Measurements from ENCODE around the gene PLAAT1. TPM values are rescaled to one million over a fixed set of nuclear protein-coding genes. Genes with fewer than 3 reads are reported as not detected.

The PLAAT1 gene
- total and polyA plus RNA-seq, 10 of the 15 experiments (the other 5 are each of a cell fraction or from before 2014, with no cell fraction given): not detected

GRCh38 chr3:193295985-193296384 lies 55.0 kb downstream of the PLAAT1 start:
- POLR2A ChIA-PET: no interaction called here
- ATAC-seq (no peak), DNase-seq (ENCODE audit: low read depth, low spot score) (no peak), FAIRE-seq (no peak)
- Histone ChIP-seq H3K9me3 (replicated peaks; ENCODE audit: control insufficient read depth, insufficient read depth, low read length) (no peaks in the 10 kb centered on the region), H3K4me1 (ENCODE audit: control insufficient read depth, insufficient read depth, low read length) (no peaks in the 10 kb centered on the region), H2AFZ (ENCODE audit: control insufficient read depth, low read depth, low read length) (no peak overlapping the region), H3K27me3 (replicated peaks in 1 of 2; ENCODE audit: control insufficient read depth in 2 of 2, insufficient read depth in 2 of 2, low read length in 1 of 2) (no peaks in the 10 kb centered on the region; a peak in 1 of 4 replicates), H3K27ac (ENCODE audit: control insufficient read depth, insufficient read depth) (no peak overlapping the region), H3K79me2 (ENCODE audit: control insufficient read depth, insufficient read depth, low read length) (no peaks in the 10 kb centered on the region), H3K36me3 (ENCODE audit: control insufficient read depth in 2 of 2, insufficient read depth in 2 of 2, low read length in 1 of 2) (no peaks in the 10 kb centered on the region), H4K20me1 (ENCODE audit: control insufficient read depth, insufficient read depth) (no peaks in the 10 kb centered on the region), H3K4me2 (ENCODE audit: control insufficient read depth, insufficient read depth) (no peak overlapping the region), H3K4me3 (no peak overlapping the region), H3K9ac (ENCODE audit: control insufficient read depth, insufficient read depth, low read length) (no peak overlapping the region)
- in situ Hi-C loops (cut with MboI): no loop called here
- 0% methylated on average over 2 of the region's 2 CpGs for WGBS (ENCODE audit: insufficient coverage, insufficient replicate concordance, low lambda C conversion rate, missing lambda C conversion rate)
- SMC1A ChIA-PET (ENCODE audit: uncharacterized antibody, unreplicated experiment): no interaction called here
- CTCF ChIA-PET: no interaction called here
- intact Hi-C loops (cut with micrococcal nuclease; ENCODE audit: unreplicated experiment): loop anchor here (10.0 kb wide), 1 partner anchor 429 kb away; no protein-coding TSS in a partner anchor
- RAD21 ChIA-PET (ENCODE audit: unreplicated experiment): no interaction called here
- BruUV-seq (replicated peaks): no TSS peak
- no peak for TF ChIP-seq SUPT20H (IDR thresholded peaks at IDR 0.05; ENCODE audit: borderline replicate concordance, control insufficient read depth, low read depth, low read length)
- no peak for TF ChIP-seq SMAD5 (IDR thresholded peaks at IDR 0.05; ENCODE audit: low read depth)
- no peak for TF ChIP-seq ZBTB40 (IDR thresholded peaks at IDR 0.05; ENCODE audit: borderline replicate concordance)
- TF ChIP-seq RUNX3 (IDR thresholded peaks at IDR 0.05; ENCODE audit: low read length): no peak
- no peak for TF ChIP-seq JUNB (IDR thresholded peaks at IDR 0.05)
- no peak for TF ChIP-seq ZNF687 (IDR thresholded peaks at IDR 0.05)
- TF ChIP-seq NFYA (IDR thresholded peaks at IDR 0.05; ENCODE audit: borderline replicate concordance, low read depth, low read length): no peak
- no peak for TF ChIP-seq SPI1 (IDR thresholded peaks at IDR 0.05; ENCODE audit: borderline replicate concordance, insufficient read depth, low read depth, low read length)
- TF ChIP-seq BCL11A (IDR thresholded peaks at IDR 0.05; ENCODE audit: low read depth, low read length): no peak
- no peak for TF ChIP-seq SUZ12 (IDR thresholded peaks at IDR 0.05; ENCODE audit: unreplicated experiment)
- no peak for TF ChIP-seq FOS (IDR thresholded peaks at IDR 0.05; ENCODE audit: borderline replicate concordance, extremely low read depth, insufficient read length)
- TF ChIP-seq EZH2 (IDR thresholded peaks at IDR 0.05; ENCODE audit: borderline replicate concordance, control insufficient read depth, low read depth, low read length): no peak
- TF ChIP-seq ZZZ3 (IDR thresholded peaks at IDR 0.05; ENCODE audit: control insufficient read depth, insufficient read length, low read depth): no peak

Data from GM12878 (cell line).